Upper lobe of left lung (tissue), 4 donors: Measurements from ENCODE around the gene ANKRD30A.

Experiments
- EP300 ChIP-seq, 4 donors: sonication (generic); formaldehyde crosslinking; IDR thresholded peaks; one replicate each; pipeline ENCODE4 v1.5.1; 2017; ENCODE audit warnings: antibody characterized with exemption in 4 of 4, control low read depth in 2 of 4
- POLR2A ChIP-seq, 4 donors: fragments of 450-650 bp; IDR thresholded peaks; one replicate each; pipeline ENCODE4 v1.5.1; 2016 to 2017; ENCODE audit warnings: antibody characterized with exemption in 4 of 4, mild to moderate bottlenecking in 2 of 4
- TF ChIP-seq, protein P1 (sequence below), 6 experiments: fragments of 450-650 bp in 4 of 6; fragments of 200-600 bp in 2 of 6; sonication (generic) in 2 of 6; IDR thresholded peaks; one replicate each; pipeline ENCODE4 v1.5.1; 2016 to 2019; ENCODE audit warnings: antibody characterized with exemption in 6 of 6

DNA sequence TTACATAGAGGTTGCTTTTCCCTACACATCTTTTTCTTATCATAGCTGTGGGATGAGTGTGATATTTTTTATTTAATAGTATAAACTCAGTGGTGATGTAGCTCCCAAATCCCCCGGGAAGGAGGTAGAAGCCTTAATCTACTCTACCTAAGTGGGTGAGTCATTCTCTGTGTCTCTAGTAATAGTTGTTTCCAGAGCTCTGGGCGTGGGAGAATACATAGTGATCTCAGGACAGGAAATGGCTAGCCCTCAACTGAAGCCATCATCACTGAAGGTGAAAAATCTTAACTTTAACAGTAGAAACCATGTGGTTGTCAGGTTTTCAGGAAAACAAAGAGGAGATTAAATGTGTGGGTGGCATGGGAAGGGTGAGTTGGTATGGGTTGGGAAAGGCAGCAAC, 278.4 kb downstream of the ANKRD30A start:
- TF ChIP-seq POLR2A (IDR thresholded peaks at IDR 0.05) (no peak), EP300 (IDR thresholded peaks at IDR 0.05) (no peak)
- TF ChIP-seq, protein P1, sequence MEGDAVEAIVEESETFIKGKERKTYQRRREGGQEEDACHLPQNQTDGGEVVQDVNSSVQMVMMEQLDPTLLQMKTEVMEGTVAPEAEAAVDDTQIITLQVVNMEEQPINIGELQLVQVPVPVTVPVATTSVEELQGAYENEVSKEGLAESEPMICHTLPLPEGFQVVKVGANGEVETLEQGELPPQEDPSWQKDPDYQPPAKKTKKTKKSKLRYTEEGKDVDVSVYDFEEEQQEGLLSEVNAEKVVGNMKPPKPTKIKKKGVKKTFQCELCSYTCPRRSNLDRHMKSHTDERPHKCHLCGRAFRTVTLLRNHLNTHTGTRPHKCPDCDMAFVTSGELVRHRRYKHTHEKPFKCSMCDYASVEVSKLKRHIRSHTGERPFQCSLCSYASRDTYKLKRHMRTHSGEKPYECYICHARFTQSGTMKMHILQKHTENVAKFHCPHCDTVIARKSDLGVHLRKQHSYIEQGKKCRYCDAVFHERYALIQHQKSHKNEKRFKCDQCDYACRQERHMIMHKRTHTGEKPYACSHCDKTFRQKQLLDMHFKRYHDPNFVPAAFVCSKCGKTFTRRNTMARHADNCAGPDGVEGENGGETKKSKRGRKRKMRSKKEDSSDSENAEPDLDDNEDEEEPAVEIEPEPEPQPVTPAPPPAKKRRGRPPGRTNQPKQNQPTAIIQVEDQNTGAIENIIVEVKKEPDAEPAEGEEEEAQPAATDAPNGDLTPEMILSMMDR (IDR thresholded peaks at IDR 0.05), result no peak
